Liver (tissue), 9 donors: ENCODE results near the gene PROK1. TPM values are rescaled to one million over a fixed set of nuclear protein-coding genes. Genes with fewer than 3 reads are reported as not detected.

Experiments used
- DNase-seq: peaks from one replicate; pipeline ENCODE4 v3.0.0-alpha.2; 2017; ENCODE audit warnings: low spot score
- H3K27ac ChIP-seq, 2 donors: one replicate each; pipeline ENCODE4 v1.7.0; 2013; ENCODE audit warnings: inconsistent platforms in 2 of 2, low read length in 2 of 2, control low read depth in 1 of 2, low read depth in 1 of 2, mild to moderate bottlenecking in 1 of 2
- H3K27me3 ChIP-seq, 4 donors: one replicate each; pipeline versions ENCODE4 v1.6.1 to v1.7.0; 2013; ENCODE audit warnings: low read length in 3 of 4, inconsistent platforms in 1 of 4, mild to moderate bottlenecking in 1 of 4, moderate library complexity in 1 of 4; ENCODE audit not compliant: control insufficient read depth in 4 of 4, insufficient read depth in 4 of 4
- H3K36me3 ChIP-seq, 4 donors: one replicate each; pipeline versions ENCODE4 v1.6.1 to v1.7.0; 2013; ENCODE audit warnings: low read length in 3 of 4, mild to moderate bottlenecking in 3 of 4, low read depth in 1 of 4, moderate library complexity in 1 of 4; ENCODE audit not compliant: control insufficient read depth in 4 of 4, insufficient read depth in 3 of 4
- H3K4me1 ChIP-seq, 4 donors: one replicate each; pipeline versions ENCODE4 v1.6.1 to v1.7.0; 2013; ENCODE audit warnings: low read length in 3 of 4, mild to moderate bottlenecking in 3 of 4, moderate library complexity in 1 of 4; ENCODE audit not compliant: control insufficient read depth in 4 of 4, insufficient read depth in 4 of 4
- H3K4me3 ChIP-seq, 3 donors: one replicate each; pipeline versions ENCODE4 v1.6.1 to v1.7.0; 2013; ENCODE audit warnings: low read length in 3 of 3, control low read depth in 1 of 3, low read depth in 1 of 3, mild to moderate bottlenecking in 1 of 3
- H3K9ac ChIP-seq, 2 donors: one replicate each; pipeline ENCODE4 v1.7.0; 2013; ENCODE audit warnings: low read length in 2 of 2, mild to moderate bottlenecking in 2 of 2, moderate library complexity in 2 of 2, control low read depth in 1 of 2, low read depth in 1 of 2
- H3K9me3 ChIP-seq, 4 donors: one replicate each; pipeline versions ENCODE4 v1.6.1 to v1.7.0; 2013; ENCODE audit warnings: low read length in 3 of 4; ENCODE audit not compliant: control insufficient read depth in 4 of 4
- ATF3 ChIP-seq: IDR thresholded peaks from 2 replicates; pipeline ENCODE4 v1.6.1; 2016; ENCODE audit warnings: antibody characterized with exemption
- CTCF ChIP-seq: fragments of 150-350 bp; IDR thresholded peaks from 2 replicates; pipeline ENCODE4 v1.5.1; 2017; ENCODE audit warnings: improper control_type of control experiment, low read depth, low read length; ENCODE audit not compliant: missing input control
- EGR1 ChIP-seq, 2 donors: IDR thresholded peaks; 2 replicates each; pipeline ENCODE4 v1.6.1; 2016 to 2018; ENCODE audit warnings: antibody characterized with exemption in 2 of 2, low read depth in 2 of 2
- FOXA1 ChIP-seq: IDR thresholded peaks from 2 replicates; pipeline ENCODE4 v1.6.1; 2016; ENCODE audit warnings: antibody characterized with exemption
- FOXA2 ChIP-seq: IDR thresholded peaks from 2 replicates; pipeline ENCODE4 v1.6.1; 2016; ENCODE audit warnings: antibody characterized with exemption
- HNF4G ChIP-seq: IDR thresholded peaks from 2 replicates; pipeline ENCODE4 v1.6.1; 2016; ENCODE audit warnings: antibody characterized with exemption
- JUND ChIP-seq, 2 donors: IDR thresholded peaks; 2 replicates each; pipeline ENCODE4 v1.6.1; 2016; ENCODE audit warnings: antibody characterized with exemption in 2 of 2
- MAX ChIP-seq: IDR thresholded peaks from 2 replicates; pipeline ENCODE4 v1.6.1; 2016; ENCODE audit warnings: antibody characterized with exemption
- RAD21 ChIP-seq, 2 donors: IDR thresholded peaks; 2 replicates each; pipeline ENCODE4 v1.6.1; 2016; ENCODE audit warnings: antibody characterized with exemption in 2 of 2, mild to moderate bottlenecking in 2 of 2
- REST ChIP-seq: IDR thresholded peaks from 2 replicates; pipeline ENCODE4 v1.6.1; 2016; ENCODE audit warnings: antibody characterized with exemption, mild to moderate bottlenecking
- RXRA ChIP-seq, 2 donors: IDR thresholded peaks; 2 replicates each; pipeline ENCODE4 v1.6.1; 2017 to 2018; ENCODE audit warnings: antibody characterized with exemption in 2 of 2, mild to moderate bottlenecking in 1 of 2
- SP1 ChIP-seq: IDR thresholded peaks from 2 replicates; pipeline ENCODE4 v1.6.1; 2018; ENCODE audit warnings: antibody characterized with exemption, mild to moderate bottlenecking
- TAF1 ChIP-seq: conservative IDR thresholded peaks from 2 replicates; pipeline ENCODE4 v1.6.1; 2016; ENCODE audit warnings: antibody characterized with exemption, mild to moderate bottlenecking
- WGBS: extraction: QIAGEN DNeasy Blood & Tissue Kit; methylation state at CpG from one replicate; pipeline ENCODE4 v1.1.7; 2013; 5-methylcytosine and 5-hydroxymethylcytosine counted together
- polyA plus RNA-seq, 2 donors: library from polyadenylated mRNA; stranded (reverse) in 1 of 2; unstranded in 1 of 2; fragments of 200-250 nt in 1 of 2; fragments of >200 nt in 1 of 2; fragmentation: Nextera tagmentation in 1 of 2; extraction: Ambion mirVana in 1 of 2; gene quantifications; one replicate each; pipeline versions ENCODE4 v1.2.1 to v1.2.3, GENCODE V29; 2013 to 2015
- total RNA-seq, 2 donors: library from RNA; depleted of rRNA; stranded (reverse); fragments of >200 nt; gene quantifications; one replicate each; pipeline ENCODE4 v1.2.3, GENCODE V29; 2014
- TF ChIP-seq, protein P1 (sequence below): IDR thresholded peaks from 2 replicates; pipeline ENCODE4 v1.6.1; 2016; ENCODE audit warnings: antibody characterized with exemption
- donor health status: healthy.
- donor health status: healthy.
- donor health status: healthy.
- donor health status: healthy.
- donor health status: healthy.

PROK1 gene
- total and polyA plus RNA-seq, 4 donors, result 0.03 TPM; not detected in 3

DNA sequence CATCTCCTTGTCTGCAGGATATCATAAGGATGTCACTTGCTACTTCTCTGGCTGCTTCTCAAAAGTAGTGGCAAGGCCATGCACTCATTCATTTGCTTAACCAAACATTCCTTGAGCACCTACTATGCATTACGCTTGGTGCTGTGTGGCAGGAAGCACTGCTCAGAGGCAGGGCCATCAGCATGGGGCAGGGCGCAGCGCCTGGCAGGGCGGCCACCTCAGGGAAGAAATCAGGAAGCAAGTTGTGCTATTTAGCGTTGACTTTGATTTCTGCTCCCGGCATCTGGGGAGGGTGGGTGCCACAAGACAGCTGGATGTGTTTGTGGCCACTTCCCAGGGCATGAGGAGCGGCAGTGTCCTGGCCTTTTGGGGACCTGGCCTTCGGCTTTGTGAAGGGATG is 27.9 kb downstream of the PROK1 start:
- Histone ChIP-seq H3K9ac (no peak overlapping the region), H3K27me3 (no peaks in the 10 kb centered on the region), H3K9me3 (no peaks in the 10 kb centered on the region), H3K4me1 (peaks cover 0 to 2% (median under 1%) of the 10 kb centered on the region in 4 donors), H3K36me3 (no peaks in the 10 kb centered on the region), H3K4me3 (no peak overlapping the region), H3K27ac (no peak overlapping the region)
- TF ChIP-seq, protein P1, sequence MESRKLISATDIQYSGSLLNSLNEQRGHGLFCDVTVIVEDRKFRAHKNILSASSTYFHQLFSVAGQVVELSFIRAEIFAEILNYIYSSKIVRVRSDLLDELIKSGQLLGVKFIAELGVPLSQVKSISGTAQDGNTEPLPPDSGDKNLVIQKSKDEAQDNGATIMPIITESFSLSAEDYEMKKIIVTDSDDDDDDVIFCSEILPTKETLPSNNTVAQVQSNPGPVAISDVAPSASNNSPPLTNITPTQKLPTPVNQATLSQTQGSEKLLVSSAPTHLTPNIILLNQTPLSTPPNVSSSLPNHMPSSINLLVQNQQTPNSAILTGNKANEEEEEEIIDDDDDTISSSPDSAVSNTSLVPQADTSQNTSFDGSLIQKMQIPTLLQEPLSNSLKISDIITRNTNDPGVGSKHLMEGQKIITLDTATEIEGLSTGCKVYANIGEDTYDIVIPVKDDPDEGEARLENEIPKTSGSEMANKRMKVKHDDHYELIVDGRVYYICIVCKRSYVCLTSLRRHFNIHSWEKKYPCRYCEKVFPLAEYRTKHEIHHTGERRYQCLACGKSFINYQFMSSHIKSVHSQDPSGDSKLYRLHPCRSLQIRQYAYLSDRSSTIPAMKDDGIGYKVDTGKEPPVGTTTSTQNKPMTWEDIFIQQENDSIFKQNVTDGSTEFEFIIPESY, result no peak
- no peak for TF ChIP-seq ATF3
- no peak for DNase-seq
- 92% methylated on average over 8 of the region's 8 CpGs for whole genome bisulfite sequencing

- Histone ChIP-seq H3K4me3 (no peak overlapping the region), H3K9ac (no peak overlapping the region), H3K27ac (no peak overlapping the region), H3K4me1 (peaks cover 0 to 2% (median under 1%) of the 10 kb centered on the region in 4 donors), H3K36me3 (no peaks in the 10 kb centered on the region), H3K9me3 (no peaks in the 10 kb centered on the region), H3K27me3 (no peaks in the 10 kb centered on the region)
- TF ChIP-seq JUND (IDR thresholded peaks at IDR 0.05) (no peak), TAF1 (no peak), HNF4G (no peak), EGR1 (IDR thresholded peaks at IDR 0.05; ENCODE audit: low read depth in 2 of 2) (no peak), CTCF (no peak), ATF3 (no peak), SP1 (no peak), MAX (no peak), RAD21 (IDR thresholded peaks at IDR 0.05) (no peak), RXRA (IDR thresholded peaks at IDR 0.05) (no peak), REST (no peak), FOXA2 (no peak), FOXA1 (no peak)
- TF ChIP-seq, protein P1, result no peak
- 75% methylated on average over 4 of the region's 4 CpGs for WGBS
- no peak for DNase-seq
Observed at GRCh38 chr1:110480356-110481096, 29.6 kb downstream of the PROK1 start.
